GM19372 (cell line): ENCODE data around the gene PTPN4.
"Not testable (repeated sequence)": the region's sequence is repeated elsewhere in the genome, so short reads cannot be mapped to it uniquely, and the experiment has no call there.

ENCODE experiments used
- ATAC-seq: cut with Tn5 transposase; IDR thresholded peaks from one replicate; pipeline ENCODE4 v1.9.1; 2021; ENCODE audit warnings: mild to moderate bottlenecking, low read depth, moderate library complexity; ENCODE audit not compliant: unreplicated experiment

Gene PTPN4

GRCh38 chr2:120007851-120008250 lies 248.1 kb downstream of the PTPN4 start:
- ATAC-seq: no peak

GRCh38 chr2:120012363-120012762 lies 252.6 kb downstream of the PTPN4 start:
- ATAC-seq: no peak

GRCh38 chr2:120012771-120013596 lies 253.3 kb downstream of the PTPN4 start, which contains the start of gene EPB41L5:
Gene EPB41L5, plus strand, starts transcription at chr2:120013077. Its CDS starts 6,008 bp downstream, at chr2:120019085.
- peak; percentile 96 for ATAC-seq

DNA sequence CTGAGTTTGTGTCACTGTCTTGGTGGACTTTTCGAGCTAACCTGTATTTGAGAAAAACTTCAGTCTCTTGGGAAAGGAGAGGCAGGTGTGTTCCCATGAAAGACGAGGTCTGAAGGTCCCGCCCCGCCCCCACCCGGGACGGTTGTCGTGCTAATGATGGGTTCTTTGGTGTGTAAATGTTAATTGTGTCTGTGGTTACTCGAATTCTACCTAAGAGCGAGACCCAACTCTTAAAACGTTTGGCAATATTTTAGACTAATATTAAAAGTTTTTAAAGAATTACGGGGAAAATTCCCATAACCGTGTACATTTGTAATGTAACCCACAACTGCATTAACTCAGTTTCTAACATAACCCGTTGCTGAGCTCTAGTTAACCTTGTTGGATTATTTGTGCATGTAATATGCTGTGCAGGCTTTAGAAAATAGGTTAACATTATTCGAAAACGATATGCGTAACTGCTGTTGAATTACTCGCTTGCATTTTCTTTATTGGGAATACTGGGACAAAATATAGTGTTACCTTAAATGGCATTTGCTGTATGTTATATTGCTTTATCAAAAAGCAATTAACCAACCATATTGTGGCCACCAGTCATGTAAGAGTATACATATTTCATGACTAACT lies 254.0 kb downstream of the PTPN4 start:
- no peak for ATAC-seq

DNA sequence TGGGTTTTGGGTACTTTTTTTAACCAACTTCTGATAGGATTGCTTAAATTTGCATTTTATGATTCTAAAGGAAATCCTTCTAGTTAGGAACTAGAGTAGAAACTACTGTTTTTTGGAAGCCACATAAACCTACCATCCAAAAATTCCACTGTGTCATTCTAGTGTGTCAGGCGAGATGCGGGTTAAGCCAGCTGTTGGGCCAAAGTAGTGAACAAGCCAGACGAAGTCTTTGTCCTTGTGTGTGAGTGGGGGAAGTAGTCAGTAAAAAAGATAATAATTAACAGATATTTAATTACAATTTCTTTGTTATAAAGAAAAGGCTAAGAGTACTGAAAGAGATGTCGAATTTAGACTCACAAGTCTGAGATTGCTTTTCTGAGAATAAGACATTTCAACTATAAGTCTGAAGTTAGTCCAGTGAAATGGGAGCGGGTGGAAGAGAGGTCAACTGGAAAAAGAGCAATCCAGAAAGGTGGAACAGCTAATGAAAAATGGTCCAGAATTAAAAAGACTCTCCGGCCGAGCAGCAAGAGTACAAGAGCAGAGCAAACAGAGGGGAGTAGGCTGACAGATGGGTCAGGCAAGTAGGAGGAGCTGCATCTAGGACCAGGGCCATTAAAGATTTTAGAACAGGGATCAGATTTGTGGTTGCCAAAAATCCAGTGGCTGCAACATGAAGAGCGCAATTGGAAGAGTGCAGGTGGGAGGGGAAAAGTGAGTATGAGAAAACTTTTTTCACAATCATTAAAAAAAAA lies 254.7 kb downstream of the PTPN4 start:
- ATAC-seq: no peak

GRCh38 chr2:120016800-120017199 lies 257.1 kb downstream of the PTPN4 start:
- no peak for ATAC-seq

DNA sequence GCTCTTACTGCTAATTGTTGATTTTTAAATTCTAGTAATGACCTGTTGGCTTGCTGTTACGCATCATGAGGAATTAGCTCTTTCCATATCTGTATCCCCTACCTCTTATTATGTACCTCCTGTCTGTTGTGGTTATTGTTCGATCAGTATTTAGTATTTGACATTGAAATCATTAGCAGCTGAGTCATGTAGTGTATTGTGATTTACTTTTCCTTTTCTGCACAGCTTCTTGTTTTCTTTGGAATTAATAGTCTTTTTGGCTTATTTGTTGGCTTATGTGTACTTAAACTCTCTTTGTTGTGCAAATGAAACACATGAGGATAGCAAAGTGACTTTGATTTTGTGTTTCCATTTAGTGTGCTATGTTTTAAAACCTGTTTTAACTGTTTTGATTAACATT lies 257.5 kb downstream of the PTPN4 start:
- no peak for ATAC-seq

DNA sequence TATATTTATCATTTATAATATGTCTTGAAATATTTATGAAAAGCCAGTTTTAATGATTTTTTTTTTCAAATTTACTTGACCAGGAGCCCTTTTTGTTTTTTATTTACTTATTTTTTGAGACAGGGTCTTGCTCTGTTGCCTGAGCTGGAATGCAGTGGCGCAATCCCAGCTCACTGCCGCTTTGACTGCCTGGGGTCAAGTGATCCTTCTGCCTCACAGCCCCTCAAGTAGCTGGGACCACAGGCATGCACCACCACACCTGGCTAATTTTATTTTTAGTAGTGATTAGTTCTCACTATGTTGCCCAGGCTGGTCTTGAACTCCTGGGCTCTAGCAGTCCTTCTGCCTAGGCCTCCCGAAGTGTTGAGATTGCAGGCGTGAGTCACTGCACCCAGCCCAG lies 258.8 kb downstream of the PTPN4 start:
- no peak for ATAC-seq

- ATAC-seq: no peak
These were observed 260.8 kb downstream of the PTPN4 start for GRCh38 chr2:120020554-120020953.

DNA sequence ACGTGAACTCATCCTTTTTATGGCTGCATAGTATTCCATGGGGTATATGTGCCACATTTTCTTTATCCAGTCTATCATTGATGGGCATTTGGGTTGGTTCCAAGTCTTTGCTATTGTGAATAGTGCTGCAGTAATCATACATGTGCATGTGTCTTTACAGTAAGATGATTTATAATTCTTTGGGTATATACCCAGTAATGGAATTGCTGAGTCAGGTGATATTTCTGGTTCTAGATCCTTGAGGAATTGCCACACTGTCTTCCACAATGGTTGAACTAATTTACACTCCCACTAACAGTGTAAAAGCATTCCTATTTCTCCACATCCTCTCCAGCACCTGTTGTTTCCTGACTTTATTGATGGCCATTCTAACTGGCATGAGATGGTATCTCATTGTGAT lies 262.8 kb downstream of the PTPN4 start:
- not testable (repeated sequence) for ATAC-seq

DNA sequence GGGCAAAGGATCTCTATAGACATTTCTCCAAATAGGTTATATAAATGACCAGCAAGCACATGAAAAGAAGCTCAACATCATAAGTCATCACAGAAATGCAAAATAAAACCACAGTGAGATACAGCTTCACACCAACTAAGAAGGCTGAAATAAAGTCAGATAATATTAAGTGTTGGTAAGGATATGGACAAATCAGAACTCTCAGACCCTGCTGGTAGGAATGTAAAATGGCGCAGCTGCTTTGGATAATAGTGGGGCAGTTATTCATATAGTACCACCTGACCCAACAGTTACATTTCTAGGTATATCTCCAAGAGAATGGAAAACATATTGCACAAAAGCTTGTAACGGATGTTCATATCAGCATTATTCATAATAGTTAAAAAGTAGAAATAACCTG lies 267.2 kb downstream of the PTPN4 start:
- no peak for ATAC-seq

DNA sequence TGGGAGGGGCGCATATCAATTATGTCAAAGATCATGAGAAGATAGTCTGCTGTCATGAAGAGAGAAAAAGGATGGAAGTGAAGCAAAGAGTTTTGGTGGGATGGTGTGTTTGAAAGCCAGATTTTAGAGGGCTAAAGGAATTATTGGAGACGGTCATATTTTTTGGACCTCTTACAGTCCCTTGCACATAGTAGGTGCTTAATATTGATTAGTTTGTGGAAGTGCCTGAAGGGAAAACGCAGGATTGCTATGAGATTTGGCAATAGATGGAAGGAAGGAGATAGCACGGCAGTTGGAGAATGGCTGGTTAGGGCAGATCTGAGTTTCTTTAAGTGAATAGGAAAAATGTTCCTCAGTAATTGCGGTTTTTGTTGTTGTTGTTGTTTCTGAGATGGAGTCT lies 269.1 kb downstream of the PTPN4 start:
- ATAC-seq: no peak

DNA sequence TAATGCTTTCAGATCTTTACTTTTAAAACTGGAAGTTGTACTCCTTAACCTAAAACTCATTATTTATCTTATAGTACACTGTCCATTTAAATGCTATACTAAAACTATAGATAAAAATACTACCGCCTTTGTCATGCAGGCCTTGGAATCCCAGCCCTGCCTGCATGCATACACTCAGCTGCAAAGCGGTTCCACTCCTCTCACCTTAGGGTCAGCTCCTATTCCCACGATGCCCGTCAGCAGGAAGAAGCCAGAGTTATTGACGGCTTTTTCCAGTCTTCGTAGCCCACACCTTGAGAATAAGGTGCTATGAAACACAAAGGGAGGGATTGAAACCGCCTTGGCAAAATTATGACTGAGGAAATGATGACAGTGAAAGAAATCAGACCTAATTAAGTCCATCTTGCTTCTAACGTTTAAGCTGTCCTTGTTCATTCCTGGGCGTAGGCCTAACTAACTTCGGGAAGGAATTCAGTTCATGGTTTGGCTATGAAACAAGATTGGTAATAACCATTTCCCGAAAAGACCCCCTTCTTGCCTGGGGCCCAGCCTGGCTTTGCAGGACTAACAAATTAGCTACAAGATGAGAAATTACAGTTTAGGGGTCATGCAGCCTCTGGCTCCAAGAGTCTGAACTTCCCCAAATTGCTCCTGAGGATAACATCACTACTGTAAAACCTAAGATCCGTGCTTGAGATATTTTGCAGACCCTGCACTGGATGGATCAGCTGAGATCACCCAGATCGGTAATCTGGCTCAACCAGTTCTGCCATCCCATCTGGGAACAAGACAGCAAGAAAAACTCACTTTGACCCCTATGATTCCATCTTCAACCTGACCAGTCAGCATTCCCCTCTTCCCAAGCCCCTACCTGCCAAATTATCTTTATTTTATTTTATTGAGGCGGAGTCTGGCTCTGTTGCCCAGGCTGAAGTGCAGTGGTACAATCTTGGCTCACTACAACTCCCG lies 270.2 kb downstream of the PTPN4 start:
- no peak for ATAC-seq

- ATAC-seq: no peak
These were observed 272.6 kb downstream of the PTPN4 start for GRCh38 chr2:120032297-120032696.
